NCI-H2081 treated with DMSO at 0.1 percent for 48 hours (cell line): Measurements from ENCODE around the gene TLCD3A.
"Not testable (repeated sequence)": the region's sequence is repeated elsewhere in the genome, so short reads cannot be mapped to it uniquely, and the experiment has no call there.

ENCODE experiments used
- DNase-seq: peaks from one replicate; lab custom pipeline; 2025; lab: John Stamatoyannopoulos, UW

Gene TLCD3A

DNA sequence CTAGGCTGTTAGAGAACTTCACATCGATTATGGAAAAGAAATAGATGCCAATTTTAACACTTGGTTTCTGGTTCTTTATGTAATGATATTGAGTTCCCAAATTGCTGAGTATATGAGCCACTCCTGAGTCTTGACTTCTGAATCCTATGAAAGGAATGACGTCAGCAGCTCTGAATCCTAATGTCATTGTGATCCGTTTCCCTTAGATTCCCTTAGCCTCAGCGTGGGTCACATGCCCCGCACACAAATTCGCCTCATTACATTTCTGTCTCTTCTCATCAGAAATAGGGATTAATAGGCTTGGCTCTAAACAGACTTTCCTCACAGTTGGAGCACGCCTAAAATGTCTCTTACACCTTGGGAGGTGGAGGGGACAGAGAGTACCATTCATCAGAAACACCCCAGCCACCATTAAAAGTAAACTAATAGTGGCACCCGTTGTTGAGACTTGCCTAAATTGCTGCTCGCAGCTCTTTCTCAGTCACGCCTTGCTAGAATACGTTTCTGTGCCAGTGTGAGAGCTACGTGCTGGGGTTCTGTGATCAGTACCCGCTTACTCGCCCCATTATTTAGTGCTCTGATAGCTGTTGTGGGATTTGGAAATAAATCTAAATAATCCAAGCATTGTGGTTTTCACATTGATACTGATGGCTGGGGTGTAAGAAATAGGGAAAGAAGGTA, 56.9 kb downstream of the TLCD3A start:
- no peak for DNase-seq

DNA sequence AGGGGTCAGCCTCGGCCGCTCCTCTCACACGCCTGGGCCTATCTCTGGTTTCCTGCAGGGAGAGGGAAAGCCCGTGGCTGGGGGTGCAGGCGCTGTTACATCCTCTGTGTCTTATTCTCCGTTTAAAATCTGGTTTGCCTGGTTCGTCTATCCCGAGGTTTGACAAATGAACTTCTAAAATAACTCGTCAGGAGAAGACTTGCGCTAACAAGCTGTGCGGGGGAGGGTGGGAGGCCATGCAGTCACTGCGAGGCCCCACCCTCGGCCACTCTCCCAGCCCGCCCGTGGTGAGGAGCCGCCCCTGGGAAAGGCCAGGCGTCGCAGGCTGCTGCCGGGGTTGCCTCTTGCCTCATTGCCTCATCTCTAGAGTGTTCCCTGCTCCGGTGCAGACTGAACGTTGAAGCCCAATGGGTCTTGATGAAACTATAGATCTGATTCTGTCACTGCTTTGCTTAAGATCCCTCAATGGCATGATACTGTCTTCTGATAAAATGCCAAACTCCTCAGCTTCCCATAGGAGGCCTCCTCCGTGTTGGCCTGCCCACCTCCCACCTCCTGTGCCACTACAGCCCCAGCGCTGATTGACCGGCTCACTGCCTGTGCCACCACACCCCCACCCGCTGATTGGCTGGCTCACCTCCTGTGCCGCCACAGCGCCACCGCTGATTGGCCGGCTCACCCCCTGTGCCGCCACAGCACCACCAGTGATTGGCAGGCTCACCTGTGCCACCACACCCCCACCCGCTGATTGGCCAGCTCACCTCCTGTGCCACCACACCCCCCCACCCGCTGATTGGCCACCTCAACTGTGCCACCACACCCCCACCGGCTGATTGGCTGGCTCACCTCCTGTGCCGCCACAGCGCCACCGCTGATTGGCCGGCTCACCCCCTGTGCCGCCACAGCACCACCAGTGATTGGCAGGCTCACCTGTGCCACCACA, 57.8 kb downstream of the TLCD3A start:
- not testable (repeated sequence) for DNase-seq

DNA sequence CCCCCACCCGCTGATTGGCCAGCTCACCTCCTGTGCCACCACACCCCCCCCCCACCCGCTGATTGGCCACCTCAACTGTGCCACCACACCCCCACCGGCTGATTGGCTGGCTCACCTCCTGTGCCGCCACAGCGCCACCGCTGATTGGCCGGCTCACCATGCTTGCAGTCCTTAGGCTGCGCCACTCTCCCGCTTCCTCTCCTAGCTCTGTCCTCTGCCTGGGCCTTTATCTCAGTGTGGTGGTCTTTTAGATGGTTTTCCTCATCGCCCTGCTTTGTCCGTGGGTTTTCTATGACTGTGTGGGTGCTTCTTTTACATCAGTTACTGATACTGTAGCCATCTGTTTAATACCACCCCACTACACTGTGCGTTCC, 58.5 kb downstream of the TLCD3A start:
- DNase-seq, result not testable (repeated sequence)

DNA sequence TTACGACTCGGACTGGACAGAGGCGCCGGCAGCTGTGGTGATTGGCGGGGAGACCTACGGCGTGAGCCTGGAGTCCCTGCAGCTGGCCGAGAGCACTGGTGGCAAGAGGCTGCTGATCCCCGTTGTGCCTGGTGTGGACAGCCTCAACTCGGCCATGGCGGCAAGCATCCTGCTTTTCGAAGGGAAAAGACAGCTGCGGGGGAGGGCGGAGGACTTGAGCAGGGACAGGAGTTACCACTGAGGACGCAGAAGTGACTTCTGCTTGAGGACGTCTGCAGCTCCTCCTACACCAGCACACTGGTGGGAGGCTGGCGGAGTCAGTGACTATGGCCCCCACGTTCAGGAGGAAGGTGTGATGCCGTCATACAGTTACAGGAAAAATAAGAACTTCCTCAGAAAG, 59.4 kb downstream of the TLCD3A start:
- no peak for DNase-seq

DNA sequence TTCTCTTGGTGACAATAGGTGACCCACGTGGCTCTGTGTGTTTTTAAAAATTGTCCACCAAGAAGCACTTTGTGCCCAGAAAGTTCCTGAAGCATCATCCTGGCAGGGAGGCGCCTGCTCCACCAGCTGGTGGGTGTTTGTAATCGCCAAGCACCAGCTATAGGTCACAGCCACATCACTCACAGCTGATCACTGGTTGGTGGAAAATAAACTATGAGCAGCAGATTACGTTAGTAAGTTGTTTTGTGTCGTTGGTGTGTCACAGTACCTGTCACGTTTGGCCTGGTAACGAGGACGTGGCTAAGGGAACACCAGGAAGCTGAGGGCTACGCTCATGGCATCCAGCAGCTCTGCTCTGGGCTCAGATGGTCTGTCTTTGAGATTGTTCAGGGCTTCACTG, 59.9 kb downstream of the TLCD3A start:
- DNase-seq, result no peak
